ENCODE results near the gene TRANK1. TPM values are rescaled to one million over a fixed set of nuclear protein-coding genes. Genes with fewer than 3 reads are reported as not detected.
A peak's percentile ranks its signal among the peaks of the same experiment; 100 is the strongest.
"Not testable (repeated sequence)": the region's sequence is repeated elsewhere in the genome, so short reads cannot be mapped to it uniquely, and the experiment has no call there.

Gene TRANK1
- total RNA-seq, 1 experiment from 2014 or later, result 0.58 TPM

GRCh38 chr3:36965440-36965839, 20.6 kb upstream of the TRANK1 start:
- intact Hi-C loops (cut with micrococcal nuclease), result no loop called here
- Histone ChIP-seq H3K27ac (ENCODE audit: low read length) (no peak overlapping the region), H3K4me3 (ENCODE audit: low read length) (no peak overlapping the region), H3K4me2 (ENCODE audit: low read length) (peak overlapping the region; percentile 0; the same call in 1 of the 2 replicates), H2AFZ (ENCODE audit: low read length) (no peak overlapping the region), H3K9me2 (replicated peaks; ENCODE audit: low read length) (no peaks in the 10 kb centered on the region), H4K20me1 (ENCODE audit: low read length) (no peaks in the 10 kb centered on the region), H3F3A (ENCODE audit: low read length, unreplicated experiment) (no peaks in the 10 kb centered on the region), H3K79me2 (ENCODE audit: low read length) (no peaks in the 10 kb centered on the region), H3K27me3 (ENCODE audit: low read length) (no peaks in the 10 kb centered on the region), H3K9me3 (ENCODE audit: low read length) (no peaks in the 10 kb centered on the region), H3K9ac (ENCODE audit: low read length) (no peak overlapping the region), H3K36me3 (ENCODE audit: low read depth, low read length) (no peaks in the 10 kb centered on the region), H3K4me1 (ENCODE audit: insufficient read depth, low read length) (peaks cover 17% of the 10 kb centered on the region)
- POLR2A ChIA-PET (ENCODE audit: unreplicated experiment), result interaction anchor here (0.6 kb wide), 1 partner anchor 206 kb away, joined by 3 read pairs; no protein-coding TSS in a partner anchor
- TF ChIP-seq EZH2phosphoT487 (IDR thresholded peaks at IDR 0.05; ENCODE audit: borderline replicate concordance, low read length) (no peak), EZH2 (IDR thresholded peaks at IDR 0.05; ENCODE audit: low read length, unreplicated experiment) (no peak), CTCF (conservative IDR thresholded peaks at IDR 0.05; ENCODE audit: low read depth, low read length) (no peak)
- CTCF ChIA-PET, result no interaction called here
- DNase-seq (peak; percentile 64), ATAC-seq (no peak)
- no TSS peak for BruUV-seq (replicated peaks)

- DNase-seq (no peak), ATAC-seq (no peak)
- Histone ChIP-seq H3K4me2 (ENCODE audit: low read length) (0 out of 2 replicates have a peak overlapping the region, but pooled peaks have one; percentile 0), H2AFZ (ENCODE audit: low read length) (no peak overlapping the region), H4K20me1 (ENCODE audit: low read length) (no peaks in the 10 kb centered on the region), H3K27ac (ENCODE audit: low read length) (no peak overlapping the region), H3K36me3 (ENCODE audit: low read depth, low read length) (no peaks in the 10 kb centered on the region), H3K9me2 (replicated peaks; ENCODE audit: low read length) (no peaks in the 10 kb centered on the region), H3K4me3 (ENCODE audit: low read length) (no peak overlapping the region), H3K9me3 (ENCODE audit: low read length) (no peaks in the 10 kb centered on the region), H3K79me2 (ENCODE audit: low read length) (no peaks in the 10 kb centered on the region), H3F3A (ENCODE audit: low read length, unreplicated experiment) (no peaks in the 10 kb centered on the region), H3K9ac (ENCODE audit: low read length) (no peak overlapping the region), H3K27me3 (ENCODE audit: low read length) (no peaks in the 10 kb centered on the region), H3K4me1 (ENCODE audit: insufficient read depth, low read length) (peaks cover 22% of the 10 kb centered on the region)
- TF ChIP-seq EZH2 (IDR thresholded peaks at IDR 0.05; ENCODE audit: low read length, unreplicated experiment) (no peak), CTCF (conservative IDR thresholded peaks at IDR 0.05; ENCODE audit: low read depth, low read length) (no peak), EZH2phosphoT487 (IDR thresholded peaks at IDR 0.05; ENCODE audit: borderline replicate concordance, low read length) (no peak)
- intact Hi-C loops (cut with micrococcal nuclease), result no loop called here
- BruUV-seq (replicated peaks), result no TSS peak
- ChIA-PET CTCF (no interaction called here), POLR2A (ENCODE audit: unreplicated experiment) (no interaction called here)
Observed at GRCh38 chr3:36964817-36965216, 20.0 kb upstream of the TRANK1 start.

- TF ChIP-seq EZH2 (IDR thresholded peaks at IDR 0.05; ENCODE audit: low read length, unreplicated experiment), result no peak
- TF ChIP-seq CTCF (conservative IDR thresholded peaks at IDR 0.05; ENCODE audit: low read depth, low read length), result no peak
- no peak for TF ChIP-seq EZH2phosphoT487 (IDR thresholded peaks at IDR 0.05; ENCODE audit: borderline replicate concordance, low read length)
- Histone ChIP-seq H2AFZ (ENCODE audit: low read length) (no peak overlapping the region), H3K27ac (ENCODE audit: low read length) (no peak overlapping the region), H3K9me3 (ENCODE audit: low read length) (no peaks in the 10 kb centered on the region), H3K27me3 (ENCODE audit: low read length) (no peaks in the 10 kb centered on the region), H3F3A (ENCODE audit: low read length, unreplicated experiment) (no peaks in the 10 kb centered on the region), H4K20me1 (ENCODE audit: low read length) (no peaks in the 10 kb centered on the region), H3K79me2 (ENCODE audit: low read length) (no peaks in the 10 kb centered on the region), H3K36me3 (ENCODE audit: low read depth, low read length) (no peaks in the 10 kb centered on the region), H3K9me2 (replicated peaks; ENCODE audit: low read length) (no peaks in the 10 kb centered on the region), H3K4me3 (ENCODE audit: low read length) (no peak overlapping the region), H3K9ac (ENCODE audit: low read length) (no peak overlapping the region), H3K4me2 (ENCODE audit: low read length) (no peak overlapping the region), H3K4me1 (ENCODE audit: insufficient read depth, low read length) (peaks cover 25% of the 10 kb centered on the region)
- intact Hi-C loops (cut with micrococcal nuclease), result no loop called here
- CTCF ChIA-PET, result no interaction called here
- POLR2A ChIA-PET (ENCODE audit: unreplicated experiment), result no interaction called here
- no TSS peak for BruUV-seq (replicated peaks)
- no peak for ATAC-seq
- DNase-seq, result no peak
Observed at GRCh38 chr3:36964331-36964730, 19.5 kb upstream of the TRANK1 start.

- H3K4me2 ChIP-seq (ENCODE audit: low read length); ATAC-seq; CTCF ChIA-PET; H3K4me3 ChIP-seq (ENCODE audit: low read length); H3K9ac ChIP-seq (ENCODE audit: low read length); H3K9me2 ChIP-seq (replicated peaks; ENCODE audit: low read length); H3K36me3 ChIP-seq (ENCODE audit: low read depth, low read length); DNase-seq; H3K9me3 ChIP-seq (ENCODE audit: low read length); H2AFZ ChIP-seq (ENCODE audit: low read length); H3K27ac ChIP-seq (ENCODE audit: low read length); intact Hi-C loops (cut with micrococcal nuclease); H3F3A ChIP-seq (ENCODE audit: low read length, unreplicated experiment); BruUV-seq (replicated peaks); H3K27me3 ChIP-seq (ENCODE audit: low read length); H4K20me1 ChIP-seq (ENCODE audit: low read length); H3K79me2 ChIP-seq (ENCODE audit: low read length): not testable (repeated sequence)
- H3K4me1 ChIP-seq (ENCODE audit: insufficient read depth, low read length), result peaks cover 34% of the 10 kb centered on the region
- POLR2A ChIA-PET (ENCODE audit: unreplicated experiment), result interaction anchor here (0.7 kb wide), 1 partner anchor 53 kb away, joined by 4 read pairs; no protein-coding TSS in a partner anchor
Observed at GRCh38 chr3:36963008-36963407, 18.2 kb upstream of the TRANK1 start.
